GM23338 (cell line): Measurements from ENCODE around the gene MIER2. TPM values are rescaled to one million over a fixed set of nuclear protein-coding genes. Genes with fewer than 3 reads are reported as not detected.

Experiments
- ATAC-seq: fragments of 200-7000 bp; cut with Tn5 transposase; 3 replicates; pipeline ENCODE4 v1.9.1; 2020
- DNase-seq: peaks from one replicate; pipeline ENCODE4 v3.0.0-alpha.2; 2015; ENCODE audit warnings: low spot score
- H2AFZ ChIP-seq: fragments of 200-600 bp; sonication (generic); 2 replicates; pipeline ENCODE4 v1.8.0; 2016; ENCODE audit warnings: antibody characterized with exemption, mild to moderate bottlenecking, moderate library complexity
- H3F3A ChIP-seq: fragments of 200-600 bp; sonication (generic); replicated peaks from 2 replicates; pipeline ENCODE4 v1.8.0; 2017; ENCODE audit warnings: antibody characterized with exemption, mixed run types, low read depth
- H3K27ac ChIP-seq: fragments of 200-600 bp; sonication (generic); 2 replicates; pipeline ENCODE4 v1.6.1; 2016; ENCODE audit warnings: low read depth
- H3K27me3 ChIP-seq: fragments of 200-600 bp; sonication (generic); 2 replicates; pipeline ENCODE4 v1.8.0; 2016; ENCODE audit warnings: mild to moderate bottlenecking, mixed run types, moderate library complexity; ENCODE audit not compliant: insufficient read depth
- H3K36me3 ChIP-seq: fragments of 200-600 bp; sonication (generic); 2 replicates; pipeline ENCODE4 v1.8.0; 2016; ENCODE audit warnings: mild to moderate bottlenecking; ENCODE audit not compliant: insufficient read depth
- H3K4me1 ChIP-seq: fragments of 200-600 bp; sonication (generic); 2 replicates; pipeline ENCODE4 v1.8.0; 2016; ENCODE audit warnings: mild to moderate bottlenecking, moderate library complexity; ENCODE audit not compliant: insufficient read depth
- H3K4me2 ChIP-seq: fragments of 200-600 bp; sonication (generic); 2 replicates; pipeline ENCODE4 v1.7.1; 2017; ENCODE audit warnings: mixed run types
- H3K4me3 ChIP-seq: fragments of 200-600 bp; sonication (generic); 2 replicates; pipeline ENCODE4 v1.6.1; 2016; ENCODE audit warnings: mixed run types
- H3K79me2 ChIP-seq: fragments of 200-600 bp; sonication (generic); replicated peaks from 2 replicates; pipeline ENCODE4 v1.8.0; 2017; ENCODE audit warnings: mild to moderate bottlenecking; ENCODE audit not compliant: insufficient read depth
- H3K9me2 ChIP-seq: fragments of 200-600 bp; sonication (generic); 2 replicates; pipeline ENCODE4 v1.8.0; 2017; ENCODE audit not compliant: insufficient read depth
- H4K20me1 ChIP-seq: fragments of 200-600 bp; sonication (generic); replicated peaks from 2 replicates; pipeline ENCODE4 v1.8.0; 2017; ENCODE audit warnings: mild to moderate bottlenecking; ENCODE audit not compliant: insufficient read depth
- H3K27ac Mint-ChIP-seq: 2 replicates; pipeline ENCODE4 v1.8.0; 2020; ENCODE audit warnings: inconsistent platforms, mild to moderate bottlenecking, moderate library complexity, mixed read lengths
- H3K27me3 Mint-ChIP-seq: 3 replicates; pipeline ENCODE4 v1.8.0; 2022; ENCODE audit warnings: low read depth, mild to moderate bottlenecking, moderate library complexity, mixed read lengths, inconsistent platforms; ENCODE audit not compliant: insufficient read depth, poor library complexity
- H3K36me3 Mint-ChIP-seq: 3 replicates; pipeline ENCODE4 v1.8.0; 2021; ENCODE audit warnings: low read depth, mild to moderate bottlenecking, inconsistent platforms, moderate library complexity, mixed read lengths
- H3K4me1 Mint-ChIP-seq: 3 replicates; pipeline ENCODE4 v1.8.0; 2020; ENCODE audit warnings: mild to moderate bottlenecking, inconsistent platforms, mixed read lengths
- H3K4me3 Mint-ChIP-seq: 3 replicates; pipeline ENCODE4 v1.8.0; 2021; ENCODE audit warnings: moderate library complexity, mild to moderate bottlenecking, inconsistent platforms, mixed read lengths
- H3K9me3 Mint-ChIP-seq: 3 replicates; pipeline ENCODE4 v1.8.0; 2020; ENCODE audit warnings: moderate library complexity, mild to moderate bottlenecking, inconsistent platforms, mixed read lengths
- CREB1 ChIP-seq: fragments of 250-450 bp; sonication (Bioruptor Pico); IDR thresholded peaks from 2 replicates; pipeline ENCODE4 v1.5.0; 2020; ENCODE audit warnings: low read depth, mild to moderate bottlenecking, moderate library complexity
- CTCF ChIP-seq, 2 experiments: fragments of 200-600 bp in 1 of 2; sonication (generic) in 1 of 2; conservative IDR thresholded peaks; 2 replicates each; pipeline versions ENCODE4 v1.5.1 to v1.6.1; 2016 to 2017; ENCODE audit warnings: antibody characterized with exemption in 2 of 2, low read depth in 2 of 2, mild to moderate bottlenecking in 2 of 2, moderate library complexity in 1 of 2
- EZH2 ChIP-seq: fragments of 200-600 bp; sonication (generic); IDR thresholded peaks from one replicate; pipeline ENCODE4 v1.8.0; 2017; ENCODE audit warnings: antibody characterized with exemption, mild to moderate bottlenecking, low read depth; ENCODE audit not compliant: unreplicated experiment
- EZH2phosphoT487 ChIP-seq: fragments of 200-600 bp; sonication (generic); IDR thresholded peaks from one replicate; pipeline ENCODE4 v1.8.1; 2018; ENCODE audit warnings: antibody characterized with exemption; ENCODE audit not compliant: unreplicated experiment
- JUNB ChIP-seq: IDR thresholded peaks from one replicate; pipeline ENCODE4 v1.6.1; 2016; ENCODE audit warnings: antibody characterized with exemption; ENCODE audit not compliant: unreplicated experiment
- NANOG ChIP-seq: IDR thresholded peaks from 2 replicates; pipeline ENCODE4 v1.6.1; 2016; ENCODE audit warnings: antibody characterized with exemption, borderline replicate concordance
- POLR2AphosphoS5 ChIP-seq: IDR thresholded peaks from 2 replicates; pipeline ENCODE4 v1.6.1; 2016; ENCODE audit warnings: antibody characterized with exemption, low read depth
- REST ChIP-seq: IDR thresholded peaks from one replicate; pipeline ENCODE4 v1.6.1; 2018; ENCODE audit warnings: antibody characterized with exemption; ENCODE audit not compliant: unreplicated experiment
- STAT1 ChIP-seq: IDR thresholded peaks from one replicate; pipeline ENCODE4 v1.6.1; 2016; ENCODE audit warnings: antibody characterized with exemption; ENCODE audit not compliant: unreplicated experiment
- ZNF114 ChIP-seq: fragments of 250-450 bp; sonication (Bioruptor Pico); IDR thresholded peaks from 2 replicates; pipeline ENCODE4 v1.5.0; 2020; ENCODE audit warnings: mild to moderate bottlenecking, moderate library complexity
- ZNF331 ChIP-seq: fragments of 250-450 bp; sonication (Bioruptor Pico); IDR thresholded peaks from 2 replicates; pipeline ENCODE4 v1.5.0; 2020; ENCODE audit warnings: low read depth, mild to moderate bottlenecking, moderate library complexity
- ZNF462 ChIP-seq: fragments of 250-450 bp; sonication (Bioruptor Pico); IDR thresholded peaks from 2 replicates; pipeline ENCODE4 v1.5.0; 2020; ENCODE audit warnings: mild to moderate bottlenecking, moderate library complexity
- polyA plus RNA-seq: library from polyadenylated mRNA; unstranded; fragments of >200 nt; fragmentation: Nextera tagmentation; extraction: Ambion mirVana; gene quantifications from 2 replicates; pipeline ENCODE4 v1.2.1, GENCODE V29; 2016
- total RNA-seq: library from RNA; depleted of rRNA; stranded (reverse); fragments of >200 nt; shearing (Covaris generic); gene quantifications from 2 replicates; pipeline ENCODE4 v1.2.3, GENCODE V29; 2014
- TF ChIP-seq, protein P1 (sequence below): IDR thresholded peaks from 2 replicates; pipeline ENCODE4 v1.6.1; 2016; ENCODE audit warnings: antibody characterized with exemption

Gene MIER2
- total and polyA plus RNA-seq, 2 experiments from 2014 or later = 30.2 to 37.9 TPM

GRCh38 chr19:338421-338820 lies 6.2 kb downstream of the MIER2 start:
- H3K9me3 Mint-ChIP-seq = no peaks in the 10 kb centered on the region
- H3K27ac Mint-ChIP-seq = no peak overlapping the region
- Histone ChIP-seq H3F3A (no peaks in the 10 kb centered on the region), H2AFZ (no peak overlapping the region), H3K4me3 (no peak overlapping the region), H3K79me2 (peaks cover 96% of the 10 kb centered on the region), H3K4me2 (no peak overlapping the region), H3K9me2 (no peaks in the 10 kb centered on the region), H3K36me3 (peaks cover 6% of the 10 kb centered on the region; the same call in 1 of the 2 replicates), H3K27me3 (no peaks in the 10 kb centered on the region), H4K20me1 (peaks cover 49% of the 10 kb centered on the region), H3K4me1 (peaks cover 6% of the 10 kb centered on the region; the same call in 1 of the 2 replicates), H3K27ac (no peak overlapping the region)
- no peak overlapping the region for H3K4me3 Mint-ChIP-seq
- DNase-seq = no peak
- H3K36me3 Mint-ChIP-seq = peaks cover 62% of the 10 kb centered on the region
- TF ChIP-seq EZH2phosphoT487 = no peak
- no peak for TF ChIP-seq EZH2
- TF ChIP-seq NANOG = no peak
- no peak for TF ChIP-seq ZNF114
- no peak for TF ChIP-seq ZNF331 (CRISPR knock-in tag)
- no peak for TF ChIP-seq POLR2AphosphoS5
- TF ChIP-seq, protein P1, sequence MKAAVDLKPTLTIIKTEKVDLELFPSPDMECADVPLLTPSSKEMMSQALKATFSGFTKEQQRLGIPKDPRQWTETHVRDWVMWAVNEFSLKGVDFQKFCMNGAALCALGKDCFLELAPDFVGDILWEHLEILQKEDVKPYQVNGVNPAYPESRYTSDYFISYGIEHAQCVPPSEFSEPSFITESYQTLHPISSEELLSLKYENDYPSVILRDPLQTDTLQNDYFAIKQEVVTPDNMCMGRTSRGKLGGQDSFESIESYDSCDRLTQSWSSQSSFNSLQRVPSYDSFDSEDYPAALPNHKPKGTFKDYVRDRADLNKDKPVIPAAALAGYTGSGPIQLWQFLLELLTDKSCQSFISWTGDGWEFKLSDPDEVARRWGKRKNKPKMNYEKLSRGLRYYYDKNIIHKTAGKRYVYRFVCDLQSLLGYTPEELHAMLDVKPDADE = no peak
- TF ChIP-seq ZNF462 (CRISPR knock-in tag) = no peak
- no peak for TF ChIP-seq STAT1
- TF ChIP-seq JUNB = no peak
- TF ChIP-seq CREB1 (CRISPR knock-in tag) = no peak
- no peak for TF ChIP-seq CTCF (conservative IDR thresholded peaks at IDR 0.05; ENCODE audit: low read depth in 2 of 2)
- no peak for TF ChIP-seq REST
- H3K4me1 Mint-ChIP-seq = peaks cover 34% of the 10 kb centered on the region
- ATAC-seq = no peak
- H3K27me3 Mint-ChIP-seq = peaks cover 10% of the 10 kb centered on the region
